PC-3 (cell line): ENCODE measurements around the gene TTC31. TPM values are rescaled to one million over a fixed set of nuclear protein-coding genes. Genes with fewer than 3 reads are reported as not detected.

Experiments
- ATAC-seq: fragments of 200-7000 bp; cut with Tn5 transposase; 2 replicates; pipeline ENCODE4 v1.9.1; 2020; ENCODE audit warnings: mild to moderate bottlenecking, moderate library complexity
- BruUV-seq: library from RNA; stranded (reverse); fragments of 400-500 nt; replicated peaks from 2 replicates; lab custom pipeline; 2021; lab: Mats Ljungman, UMichigan
- CTCF ChIA-PET: fragments of 300-600 bp; sonication (Branson Sonifier 250); formaldehyde crosslinking; loops from one replicate; lab custom pipeline; 2022; ENCODE audit warnings: antibody characterized with exemption; lab: Charles Lee
- POLR2A ChIA-PET: fragments of 300-600 bp; sonication (Branson Sonifier 250); formaldehyde crosslinking; loops from one replicate; lab custom pipeline; 2022; ENCODE audit warnings: antibody characterized with exemption; ENCODE audit not compliant: unreplicated experiment; lab: Charles Lee
- DNase-seq: peaks from one replicate; pipeline ENCODE4 v3.0.0-alpha.2; 2015
- H2AFZ ChIP-seq: fragments of 300-600 bp; sonication (generic); 2 replicates; pipeline ENCODE4 v1.6.0; 2016; ENCODE audit warnings: antibody characterized with exemption, low read length
- H3F3A ChIP-seq: fragments of 300-600 bp; sonication (generic); one replicate; pipeline ENCODE4 v1.6.0; 2017; ENCODE audit warnings: antibody characterized with exemption, low read length, control low read depth, mild to moderate bottlenecking; ENCODE audit not compliant: unreplicated experiment
- H3K27ac ChIP-seq: fragments of 300-600 bp; sonication (generic); 2 replicates; pipeline ENCODE4 v1.5.1; 2016; ENCODE audit warnings: mild to moderate bottlenecking, low read length
- H3K27me3 ChIP-seq: fragments of 300-600 bp; sonication (generic); 2 replicates; pipeline ENCODE4 v1.6.1; 2016; ENCODE audit warnings: low read length, mixed read lengths
- H3K36me3 ChIP-seq: fragments of 300-600 bp; sonication (generic); 2 replicates; pipeline ENCODE4 v1.6.1; 2016; ENCODE audit warnings: low read depth, mixed run types, low read length, mixed read lengths
- H3K4me1 ChIP-seq: fragments of 300-600 bp; sonication (generic); 2 replicates; pipeline ENCODE4 v1.5.1; 2016; ENCODE audit warnings: low read length; ENCODE audit not compliant: insufficient read depth
- H3K4me2 ChIP-seq: fragments of 300-600 bp; sonication (generic); 2 replicates; pipeline ENCODE4 v1.6.0; 2016; ENCODE audit warnings: low read length
- H3K4me3 ChIP-seq: fragments of 300-600 bp; sonication (generic); 2 replicates; pipeline ENCODE4 v1.5.1; 2016; ENCODE audit warnings: mild to moderate bottlenecking, low read length, mixed read lengths
- H3K79me2 ChIP-seq: fragments of 300-600 bp; sonication (generic); 2 replicates; pipeline ENCODE4 v1.6.1; 2017; ENCODE audit warnings: low read length, mixed read lengths
- H3K9ac ChIP-seq: fragments of 300-600 bp; sonication (generic); 2 replicates; pipeline ENCODE4 v1.6.0; 2016; ENCODE audit warnings: mild to moderate bottlenecking, low read length
- H3K9me2 ChIP-seq: fragments of 300-600 bp; sonication (generic); replicated peaks from 2 replicates; pipeline ENCODE4 v1.6.1; 2016; ENCODE audit warnings: mixed run types, low read length, mixed read lengths
- H3K9me3 ChIP-seq: fragments of 300-600 bp; sonication (generic); 2 replicates; pipeline ENCODE4 v1.6.1; 2016; ENCODE audit warnings: low read length, mixed read lengths
- H4K20me1 ChIP-seq: fragments of 300-600 bp; sonication (generic); 2 replicates; pipeline ENCODE4 v1.6.1; 2016; ENCODE audit warnings: low read length, mixed read lengths
- CTCF ChIP-seq: fragments of 300-600 bp; sonication (generic); conservative IDR thresholded peaks from 2 replicates; pipeline ENCODE4 v1.5.1; 2017; ENCODE audit warnings: antibody characterized with exemption, low read depth, mild to moderate bottlenecking, low read length
- EZH2 ChIP-seq: fragments of 300-600 bp; sonication (generic); IDR thresholded peaks from one replicate; pipeline ENCODE4 v1.6.1; 2017; ENCODE audit warnings: antibody characterized with exemption, mild to moderate bottlenecking, low read length; ENCODE audit not compliant: unreplicated experiment
- EZH2phosphoT487 ChIP-seq: fragments of 300-600 bp; sonication (generic); IDR thresholded peaks from 2 replicates; pipeline ENCODE4 v1.6.1; 2018; ENCODE audit warnings: mild to moderate bottlenecking, antibody characterized with exemption, low read length, borderline replicate concordance
- intact Hi-C: fragments of 100-400 bp; cut with micrococcal nuclease; formaldehyde crosslinking; loops from 2 replicates; pipeline ENCODE4 v1.9.0; 2023
- total RNA-seq: library from RNA; depleted of rRNA; stranded (reverse); fragments of >200 nt; gene quantifications from 2 replicates; pipeline ENCODE4 v1.2.3, GENCODE V29; 2014

TTC31 gene
- total RNA-seq, 1 experiment from 2014 or later = 21.1 TPM

DNA sequence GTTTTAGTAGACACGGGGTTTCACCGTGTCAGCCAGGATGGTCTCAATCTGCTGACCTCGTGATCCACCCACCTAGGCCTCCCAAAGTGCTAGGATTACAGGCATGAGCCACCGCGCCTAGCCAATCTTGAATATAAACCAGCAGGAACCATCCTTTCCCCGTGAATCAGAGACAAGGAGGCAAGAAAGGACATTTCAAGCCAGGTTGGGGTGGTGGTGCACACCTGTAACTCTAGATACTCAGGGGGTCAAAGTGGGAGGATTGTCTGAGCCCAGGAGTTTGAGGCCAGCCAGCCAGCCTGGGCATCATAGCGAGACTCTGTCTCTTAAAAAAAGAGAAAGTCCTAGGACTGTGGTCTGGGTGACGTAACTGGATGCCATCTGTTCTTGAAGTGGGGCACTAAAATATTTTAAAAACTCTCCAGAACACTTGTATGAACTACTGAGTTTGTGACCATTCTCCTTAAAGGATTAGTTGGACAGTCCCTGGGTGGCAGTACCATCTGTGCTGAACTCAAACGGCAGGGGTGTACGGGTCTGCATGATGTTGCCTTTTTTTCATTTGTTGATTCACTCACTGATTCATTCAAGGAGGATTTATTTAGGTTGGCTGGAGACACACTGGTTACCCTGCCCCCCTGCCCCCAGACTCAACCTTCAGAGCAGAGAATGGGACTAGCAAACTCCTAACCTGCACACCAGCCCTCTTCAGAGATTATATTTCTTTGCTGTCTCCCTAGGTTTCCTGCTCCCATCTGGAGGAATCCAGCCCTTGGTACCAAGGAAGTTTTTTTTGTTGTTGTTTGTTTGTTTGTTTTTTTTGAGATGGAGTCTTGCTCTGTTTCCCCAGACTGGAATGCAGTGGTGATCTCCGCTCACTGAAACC, 28.5 kb downstream of the TTC31 start:
- DNase-seq (peak; percentile 14), ATAC-seq (no peak)
- Histone ChIP-seq H3F3A (no peaks in the 10 kb centered on the region), H3K9me2 (no peaks in the 10 kb centered on the region), H3K79me2 (peaks cover 10% of the 10 kb centered on the region), H3K27me3 (no peaks in the 10 kb centered on the region), H2AFZ (no peak overlapping the region), H3K4me1 (peaks cover 11% of the 10 kb centered on the region; the same call in 1 of the 2 replicates), H3K4me2 (no peak overlapping the region), H3K4me3 (no peak overlapping the region), H3K27ac (no peak overlapping the region), H3K36me3 (no peaks in the 10 kb centered on the region), H4K20me1 (no peaks in the 10 kb centered on the region), H3K9ac (no peak overlapping the region), H3K9me3 (no peaks in the 10 kb centered on the region)
- POLR2A ChIA-PET = no interaction called here
- BruUV-seq = no TSS peak
- CTCF ChIA-PET = no interaction called here
- intact Hi-C loops = no loop called here
- no peak for TF ChIP-seq EZH2
- TF ChIP-seq CTCF = no peak
- TF ChIP-seq EZH2phosphoT487 = no peak

- peak overlapping the region; percentile 69 for H3K4me3 ChIP-seq
- no peak overlapping the region for H3K27ac ChIP-seq
- CTCF ChIA-PET = no interaction called here
Measured at GRCh38 chr2:74512744-74513604, 30.1 kb downstream of the TTC31 start.

More at GRCh38 chr2:74512744-74513604, 30.1 kb downstream of the TTC31 start:
- Histone ChIP-seq H3K36me3 (no peaks in the 10 kb centered on the region), H3K9me2 (no peaks in the 10 kb centered on the region), H3K4me1 (peaks cover 8% of the 10 kb centered on the region; the same call in 1 of the 2 replicates), H3K79me2 (no peaks in the 10 kb centered on the region), H3K4me2 (peak overlapping the region; percentile 82), H2AFZ (peak overlapping the region; percentile 91), H3K27me3 (no peaks in the 10 kb centered on the region), H4K20me1 (no peaks in the 10 kb centered on the region), H3K9ac (peak overlapping the region; percentile 33; the same call in 1 of the 2 replicates), H3K9me3 (no peaks in the 10 kb centered on the region), H3F3A (no peaks in the 10 kb centered on the region)
- intact Hi-C loops = no loop called here
- DNase-seq = no peak
- POLR2A ChIA-PET = interaction anchor here (0.5 kb wide), 2 partner anchors 42 to 282 kb away, joined by 9 to 21 read pairs; no protein-coding TSS in a partner anchor
- TF ChIP-seq EZH2 (no peak), EZH2phosphoT487 (no peak), CTCF (no peak)
- BruUV-seq = no TSS peak
- ATAC-seq = no peak
